ENCODE measurements around the gene ARPC1B.
A peak's percentile ranks its signal among the peaks of the same experiment; 100 is the strongest.
"Not testable (repeated sequence)": the region's sequence is repeated elsewhere in the genome, so short reads cannot be mapped to it uniquely, and the experiment has no call there.

ARPC1B gene

GRCh38 chr7:99409806-99410205 is 35.3 kb downstream of the ARPC1B start:
- DNase-seq (ENCODE audit: low read depth): no peak

DNA sequence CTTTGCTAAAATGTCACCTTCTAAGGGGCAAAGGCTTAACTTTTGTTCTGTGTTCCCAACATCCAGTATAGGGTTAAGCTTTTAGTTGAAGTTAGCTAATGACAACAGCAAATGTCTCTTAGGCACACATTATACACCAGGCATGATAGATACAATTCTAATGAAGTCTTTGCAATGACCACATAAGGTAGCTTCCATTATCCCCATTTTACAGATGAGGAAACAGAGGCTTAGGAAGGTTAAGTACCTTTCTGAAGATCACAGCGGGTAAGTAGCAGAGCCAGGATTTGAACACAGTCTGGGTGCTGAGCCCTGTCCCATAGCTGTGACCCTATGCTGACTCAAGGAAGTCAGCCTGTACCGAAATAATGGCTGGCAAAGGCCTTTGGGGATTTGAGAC is 36.1 kb downstream of the ARPC1B start:
- DNase-seq (ENCODE audit: low read depth): no peak

- DNase-seq (ENCODE audit: low read depth): not testable (repeated sequence)
Measured at GRCh38 chr7:99415513-99416127, 41.1 kb downstream of the ARPC1B start.

DNA sequence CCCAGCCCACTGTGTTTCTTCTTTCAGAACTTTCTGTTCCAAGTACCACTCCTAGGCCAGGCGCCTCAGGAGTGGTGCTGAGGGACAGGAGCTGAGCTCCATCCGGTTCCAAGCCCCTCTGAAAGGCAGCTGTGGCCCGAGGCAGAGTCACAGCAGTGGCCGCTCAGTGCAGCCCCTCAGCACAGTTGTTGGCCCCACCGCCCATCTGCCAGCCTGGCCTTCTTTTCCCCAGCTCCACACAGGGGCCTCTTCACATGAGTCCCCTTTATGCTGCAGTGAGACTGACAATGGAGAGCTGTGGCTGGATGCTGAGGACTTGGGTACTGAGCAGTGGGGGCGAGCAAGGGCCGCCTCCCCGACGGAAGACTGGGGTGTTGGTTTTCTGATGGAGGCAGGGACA is 43.7 kb downstream of the ARPC1B start:
- no peak for DNase-seq (ENCODE audit: low read depth)

- no peak for DNase-seq (ENCODE audit: low read depth)
Measured at GRCh38 chr7:99419323-99420021, 44.9 kb downstream of the ARPC1B start.

DNA sequence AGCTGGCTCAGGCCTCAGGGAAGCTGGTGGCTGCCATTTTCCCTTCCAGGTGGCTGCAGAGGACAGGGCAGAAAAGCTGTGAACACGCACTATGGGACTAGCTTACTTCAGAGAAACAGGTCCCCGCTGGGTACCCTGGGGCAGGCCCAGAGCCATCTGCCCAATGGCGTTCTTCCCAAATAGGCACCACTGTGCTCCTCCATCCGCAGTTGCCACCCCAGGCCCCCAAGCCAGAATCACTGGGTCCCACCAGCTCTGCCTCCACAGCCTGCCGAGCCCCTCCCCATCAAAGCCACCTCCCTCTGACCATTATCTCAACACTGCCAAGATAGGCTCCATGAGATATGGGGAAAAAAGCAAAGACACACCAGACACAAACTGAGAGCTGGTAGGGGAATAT is 45.7 kb downstream of the ARPC1B start:
- no peak for DNase-seq (ENCODE audit: low read depth)

DNA sequence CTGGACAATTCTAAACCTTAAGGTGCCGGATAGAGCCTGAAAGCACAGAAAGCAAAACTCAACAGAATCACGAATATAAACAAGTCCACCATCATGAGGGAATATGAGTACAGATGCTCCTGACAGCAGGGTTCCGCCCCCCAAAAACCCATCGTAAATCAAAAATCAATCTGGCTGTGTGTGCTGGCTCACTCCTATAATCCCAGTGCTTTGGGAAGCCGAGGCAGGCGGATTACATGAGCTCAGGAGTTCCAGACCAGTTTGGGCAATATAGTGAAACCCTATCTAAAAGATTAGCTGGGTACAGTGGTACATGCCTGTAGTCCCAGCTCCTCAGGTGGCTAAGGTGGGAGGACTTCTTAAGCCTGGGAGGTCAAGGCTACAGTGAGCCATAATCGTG is 46.5 kb downstream of the ARPC1B start:
- no peak for DNase-seq (ENCODE audit: low read depth)

DNA sequence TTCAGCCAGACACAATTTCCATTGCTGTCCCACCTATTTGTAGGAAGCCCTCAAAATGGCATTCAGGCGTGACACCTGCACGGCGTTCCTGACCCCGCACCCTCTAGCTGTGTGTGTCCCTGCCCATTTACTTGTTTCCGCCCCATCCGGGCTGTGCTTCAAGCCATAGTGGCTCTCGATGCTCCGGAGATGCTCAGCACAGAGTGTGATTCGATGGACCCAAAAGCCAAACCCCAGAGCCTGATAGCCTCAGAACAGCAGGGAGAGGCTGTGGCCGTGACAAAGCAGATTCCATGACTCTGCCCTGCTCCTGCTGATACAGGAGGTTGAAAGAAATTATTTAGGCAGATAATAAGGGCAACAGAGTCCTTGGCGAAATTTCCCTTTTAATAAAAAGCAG is 47.7 kb downstream of the ARPC1B start:
- DNase-seq (ENCODE audit: low read depth): no peak

- no peak for DNase-seq (ENCODE audit: low read depth)
Measured at GRCh38 chr7:99422625-99423024, 48.1 kb downstream of the ARPC1B start.

DNA sequence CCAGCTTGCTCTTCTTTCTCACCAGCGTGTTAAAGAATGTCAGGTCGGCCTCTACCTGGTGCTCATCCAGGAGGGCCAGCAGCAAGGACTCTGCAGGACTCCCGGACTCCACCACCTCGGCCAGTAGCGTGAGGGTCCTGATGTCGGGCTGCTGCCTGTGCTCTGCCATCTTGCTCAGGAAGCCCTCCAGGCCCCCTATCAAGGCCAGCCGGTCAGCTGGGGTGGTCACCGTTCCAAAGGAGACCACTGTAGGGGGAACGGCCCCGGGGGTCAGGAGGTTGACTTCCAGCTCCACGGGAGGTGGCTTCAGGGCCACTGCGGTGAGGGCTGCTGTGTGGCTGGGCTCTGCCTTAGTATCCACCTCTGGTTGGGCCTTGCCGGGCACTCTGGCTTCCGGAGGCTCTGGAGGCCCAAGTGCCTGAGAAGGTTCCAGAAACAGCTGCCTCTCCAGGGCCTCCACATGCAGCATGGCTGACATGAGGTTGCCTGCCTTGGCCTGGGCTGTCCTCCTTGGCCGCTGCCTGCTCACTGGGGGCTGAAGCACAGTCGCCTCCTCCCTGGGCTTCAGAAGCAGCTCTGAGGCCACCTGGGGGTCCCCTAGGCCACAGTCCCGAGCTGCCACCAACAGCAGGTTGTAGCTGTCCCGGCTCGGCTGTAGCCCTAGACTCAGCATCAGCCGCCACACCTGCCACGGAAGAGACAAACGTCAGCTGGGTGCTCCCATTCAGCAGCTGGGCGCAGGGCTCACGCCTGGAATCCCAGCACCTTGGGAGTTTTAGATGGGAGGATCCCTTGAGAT is 50.6 kb downstream of the ARPC1B start:
- no peak for DNase-seq (ENCODE audit: low read depth)

- DNase-seq (ENCODE audit: low read depth): no peak
Measured at GRCh38 chr7:99428972-99429566, 54.5 kb downstream of the ARPC1B start.

DNA sequence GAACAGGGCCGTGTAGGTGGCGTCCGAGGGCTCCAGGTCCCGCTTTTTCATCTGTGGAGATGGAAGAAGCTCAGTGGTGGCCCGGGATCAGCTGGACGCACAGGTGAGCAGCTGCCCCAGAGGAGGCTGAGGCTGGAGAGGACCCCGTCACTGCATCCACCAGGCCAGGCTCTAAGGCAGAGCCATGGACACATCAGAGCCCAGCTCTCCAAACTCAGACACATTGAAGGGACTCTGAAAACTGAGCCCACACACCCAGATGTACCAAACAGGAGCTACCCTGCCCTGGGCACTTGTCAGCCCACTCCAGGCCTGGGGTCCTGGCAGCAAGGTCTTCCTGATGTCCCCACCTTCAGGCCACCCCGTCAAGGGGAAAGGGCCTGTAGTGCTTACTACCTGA is 55.2 kb downstream of the ARPC1B start:
- no peak for DNase-seq (ENCODE audit: low read depth)

DNA sequence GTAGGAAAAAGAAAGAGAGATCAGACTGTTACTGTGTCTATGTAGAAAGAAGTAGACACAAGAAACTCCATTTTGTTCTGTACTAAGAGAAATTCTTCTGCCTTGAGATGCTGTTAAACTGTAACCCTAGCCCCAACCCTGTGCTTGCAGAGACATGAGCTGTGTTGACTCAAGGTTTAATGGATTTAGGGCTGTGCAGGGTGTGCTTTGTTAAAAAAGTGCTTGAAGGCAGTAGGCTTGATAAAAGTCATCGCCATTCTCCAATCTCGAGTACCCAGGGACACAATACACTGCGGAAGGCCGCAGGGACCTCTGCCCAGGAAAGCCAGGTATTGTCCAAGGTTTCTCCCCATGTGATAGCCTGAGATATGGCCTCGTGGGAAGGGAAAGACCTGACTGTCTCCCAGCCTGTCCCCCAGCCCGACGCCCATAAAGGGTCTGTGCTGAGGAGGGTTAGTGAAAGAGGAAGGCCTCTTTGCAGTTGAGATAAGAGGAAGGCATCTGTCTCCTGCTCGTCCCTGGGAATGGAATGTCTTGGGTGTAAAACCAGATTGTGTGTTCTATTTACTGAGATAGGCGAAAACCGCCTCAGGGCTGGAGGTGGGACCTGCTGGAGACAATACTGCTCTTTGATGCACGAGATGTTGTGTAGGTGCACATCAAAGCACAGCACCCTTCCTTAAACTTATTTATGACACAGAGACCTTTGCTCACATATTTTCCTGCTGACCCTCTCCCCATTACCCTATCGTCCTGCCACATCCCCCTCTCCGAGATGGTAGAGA is 57.4 kb downstream of the ARPC1B start:
- not testable (repeated sequence) for DNase-seq (ENCODE audit: low read depth)

- no peak for DNase-seq (ENCODE audit: low read depth)
Measured at GRCh38 chr7:99433158-99433557, 58.6 kb downstream of the ARPC1B start.

DNA sequence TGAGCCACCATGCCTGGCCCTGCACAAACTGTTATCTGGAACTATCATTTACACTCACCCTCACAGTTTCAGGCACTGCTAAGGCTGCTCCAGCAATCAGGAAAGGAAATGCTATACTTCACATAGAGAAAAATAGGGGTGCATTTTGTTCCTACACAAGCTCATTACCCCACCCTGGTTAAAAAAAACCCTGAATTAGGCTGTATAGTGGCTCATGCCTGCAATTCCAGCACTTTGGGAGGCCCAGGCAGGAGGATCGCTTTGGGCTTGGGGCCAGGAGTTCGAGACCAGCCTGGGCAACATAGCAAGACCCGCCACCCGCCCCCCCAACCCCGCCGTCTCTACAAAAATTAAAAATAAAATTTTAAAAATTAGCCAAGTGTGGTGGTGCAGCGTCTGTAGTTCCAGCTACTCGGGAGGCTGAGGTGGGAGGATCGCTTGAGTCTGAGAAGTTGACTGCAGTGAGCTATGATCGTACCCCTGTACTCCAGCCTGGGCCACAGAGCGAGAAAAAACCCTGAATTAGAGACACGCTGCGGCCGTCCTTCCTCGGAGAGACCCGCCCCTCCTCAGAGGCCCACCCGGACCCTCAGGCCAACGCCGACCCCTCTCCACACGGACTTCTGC is 63.5 kb downstream of the ARPC1B start:
- DNase-seq (ENCODE audit: low read depth): no peak

- peak; percentile 73 for DNase-seq (ENCODE audit: low read depth)
Measured at GRCh38 chr7:99438573-99439480, 64.3 kb downstream of the ARPC1B start, which contains the start of the genes CPSF4 and PTCD1. TSS of gene CPSF4 (plus strand) at chr7:99438943. CDS start at chr7:99439083, 140 bp downstream. TSS of gene PTCD1 (minus strand) at chr7:99438798. CDS start at chr7:99435242, 3,556 bp downstream.

GRCh38 chr7:99440195-99440594 is 65.7 kb downstream of the ARPC1B start:
- DNase-seq (ENCODE audit: low read depth): no peak

Data from non-pigmented ciliary epithelial cell (primary cell).